GM15510 (cell line): Measurements from ENCODE around the gene SMIM32.

ENCODE experiments used
- POLR2A ChIP-seq: IDR thresholded peaks from 3 replicates; pipeline ENCODE4 v1.6.1; 2011; ENCODE audit warnings: borderline replicate concordance; ENCODE audit not compliant: insufficient read length; ENCODE audit errors: extremely low read depth

SMIM32 gene

DNA sequence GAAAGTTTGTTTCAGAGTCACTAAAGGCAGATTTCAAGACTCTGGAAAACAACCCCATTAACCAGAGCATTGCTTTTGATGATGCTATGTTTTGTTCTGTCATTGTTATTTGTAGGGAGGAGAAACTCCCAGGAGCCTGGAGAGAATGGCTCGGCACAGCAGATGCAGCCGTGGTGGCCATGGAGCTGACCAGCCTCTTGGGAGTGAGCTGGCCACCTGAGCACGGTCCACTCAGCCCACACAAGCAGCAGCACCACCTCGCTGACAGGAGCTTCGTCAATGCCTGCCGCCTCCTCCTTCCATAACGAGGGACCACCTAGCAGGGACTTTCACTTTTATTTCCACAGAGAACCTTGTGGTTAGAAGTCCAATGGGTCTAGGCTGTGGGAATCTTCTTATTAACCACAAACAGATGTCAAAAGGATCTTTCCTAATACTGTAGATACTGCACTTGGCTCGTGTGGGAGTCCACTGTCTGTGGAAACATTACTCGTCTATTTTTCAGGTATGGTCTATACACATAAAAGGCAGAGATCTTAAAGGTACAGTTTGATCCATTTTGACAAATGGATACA lies 21.0 kb upstream of the SMIM32 start:
- TF ChIP-seq POLR2A, result no peak

DNA sequence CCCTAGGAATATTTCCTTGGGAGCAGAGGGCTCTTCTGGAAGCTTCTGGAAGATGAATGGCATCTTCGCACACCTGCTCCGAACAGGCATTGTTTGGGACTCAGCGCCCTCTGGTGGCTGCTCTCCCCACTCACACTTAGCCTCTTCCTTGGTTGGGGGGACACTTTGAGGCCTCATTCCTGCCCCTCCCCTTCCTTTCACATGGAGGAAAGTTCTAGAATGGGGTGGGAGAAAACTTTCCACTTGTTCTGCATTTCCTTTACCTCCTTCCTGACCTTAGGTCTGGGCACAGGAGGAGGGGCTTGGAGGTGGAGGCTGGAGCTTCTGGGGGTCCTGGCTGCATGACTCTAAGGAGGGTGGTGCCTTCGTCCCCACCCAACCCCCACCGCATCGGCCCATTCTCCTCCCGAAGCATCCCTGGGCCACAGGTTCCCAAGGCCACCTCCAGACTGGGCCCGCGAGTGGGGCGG lies 19.3 kb upstream of the SMIM32 start:
- TF ChIP-seq POLR2A, result no peak

DNA sequence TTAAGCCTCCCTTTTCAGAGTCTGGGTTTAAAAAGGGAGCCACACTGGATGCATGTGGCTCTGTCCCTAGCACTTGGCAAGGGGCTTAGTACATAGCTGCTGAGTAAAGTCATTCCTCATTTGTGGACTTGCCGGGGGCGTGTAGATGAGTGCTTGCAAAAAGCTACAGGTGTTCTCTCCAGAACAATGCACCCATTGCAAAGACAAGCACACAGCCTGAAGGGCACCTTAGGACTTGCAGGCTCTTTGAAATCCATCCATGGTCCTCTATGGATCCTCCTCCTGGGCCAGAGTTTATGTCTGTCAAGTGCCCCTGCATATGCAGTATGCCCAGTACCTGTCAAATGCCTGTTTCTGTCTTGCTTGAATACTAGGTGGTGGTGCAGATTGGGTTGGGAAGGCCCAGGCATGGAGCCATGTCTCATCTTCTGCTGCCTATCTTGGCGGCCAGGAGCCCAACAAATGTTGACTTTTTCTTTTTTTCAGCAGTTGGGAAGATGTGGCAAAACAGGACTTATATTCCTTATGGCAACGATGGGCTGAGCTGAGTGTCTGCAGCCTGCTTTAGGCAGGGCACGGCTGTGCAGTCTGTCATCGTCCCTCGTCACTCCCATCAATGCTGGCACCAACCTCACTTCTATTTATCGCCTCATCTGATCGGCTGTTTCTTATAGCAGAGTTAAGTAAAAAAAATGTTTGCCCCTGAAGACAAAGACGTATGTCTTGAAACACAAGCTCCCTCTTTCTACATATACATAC lies 18.5 kb upstream of the SMIM32 start:
- no peak for TF ChIP-seq POLR2A

DNA sequence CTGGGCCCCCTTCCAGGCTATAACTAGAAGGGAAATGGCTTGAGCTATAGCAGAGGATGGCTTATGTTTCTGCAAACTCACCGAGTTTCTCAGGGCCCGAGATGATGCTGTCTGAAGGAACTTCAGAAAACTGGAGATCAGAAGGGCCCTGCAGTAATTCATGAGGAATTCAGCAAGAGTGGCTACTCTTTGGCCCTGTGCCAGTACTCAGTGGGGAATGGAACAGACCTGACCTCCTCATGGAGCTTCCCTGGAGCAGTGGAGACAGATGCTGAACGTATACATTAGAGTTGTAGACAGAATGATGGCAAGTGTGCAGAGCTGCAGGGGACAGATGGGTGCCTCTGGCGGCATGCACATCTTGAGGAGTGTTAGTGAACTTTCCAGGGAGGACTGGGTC lies 17.3 kb upstream of the SMIM32 start:
- TF ChIP-seq POLR2A, result no peak

DNA sequence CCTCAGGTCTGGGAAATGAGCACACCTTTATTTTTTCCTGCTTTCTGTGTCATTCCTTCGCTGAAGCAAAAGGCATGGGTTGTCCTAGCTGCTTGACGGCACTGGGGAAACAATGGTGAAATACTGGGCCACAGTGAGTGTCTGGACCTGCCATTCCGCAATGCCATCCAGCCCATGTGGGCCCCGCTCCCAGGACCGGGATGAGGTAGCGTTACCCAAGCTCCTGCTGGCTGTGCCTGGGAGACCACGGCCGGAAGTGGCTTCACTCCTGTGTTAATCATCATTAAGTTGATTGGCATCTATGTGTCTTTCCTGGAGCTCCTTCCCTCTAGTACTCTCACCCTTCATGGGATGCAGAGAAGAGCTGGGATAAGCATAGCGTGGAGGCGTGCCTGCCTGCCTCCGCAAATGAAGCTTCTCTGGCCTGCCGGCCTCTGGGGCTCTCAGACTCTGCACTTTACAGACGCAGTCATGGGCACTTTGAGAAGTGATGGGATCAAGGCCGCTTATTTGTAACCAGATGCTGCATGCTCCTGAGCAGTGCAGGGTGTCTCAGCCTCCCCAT lies 16.5 kb upstream of the SMIM32 start:
- TF ChIP-seq POLR2A, result no peak

DNA sequence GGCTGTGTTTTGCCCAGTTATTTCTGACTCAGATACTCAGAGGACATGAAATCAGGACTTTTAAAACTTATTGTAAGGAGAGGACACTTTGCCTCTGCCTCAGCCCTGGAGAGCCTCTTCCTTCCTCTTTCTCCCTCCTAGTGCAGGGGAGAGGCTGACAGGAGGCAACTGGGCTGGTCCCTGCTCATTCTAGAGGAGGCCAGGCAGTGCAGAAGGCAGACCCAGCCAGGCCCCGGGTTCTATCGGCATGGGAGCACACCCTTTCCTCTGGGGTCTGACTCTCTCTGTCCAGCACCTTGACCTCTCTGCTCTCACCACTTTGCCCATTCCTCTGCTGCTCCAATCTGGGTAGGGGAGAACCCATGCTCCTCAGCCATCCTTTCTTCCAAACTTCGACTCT lies 16.0 kb upstream of the SMIM32 start:
- TF ChIP-seq POLR2A, result no peak

DNA sequence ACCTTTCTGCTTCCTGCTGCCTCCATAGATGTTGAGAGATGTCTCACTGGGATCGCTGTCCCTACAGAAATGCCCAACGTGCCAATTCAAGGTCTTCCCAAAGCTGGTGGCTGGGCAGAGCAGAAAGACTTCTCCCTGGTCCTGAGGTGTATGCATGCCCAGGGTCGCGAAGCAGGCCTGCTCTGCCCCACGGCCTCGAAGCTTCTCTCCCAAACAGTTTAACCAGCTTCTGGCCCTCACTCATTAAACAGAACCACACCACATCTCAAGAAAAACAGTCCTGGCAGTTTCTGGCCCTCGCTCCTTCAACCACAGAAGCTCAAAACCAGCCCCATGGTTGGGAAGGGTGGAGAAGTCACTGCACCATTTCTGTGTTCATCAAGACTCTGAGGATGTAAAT lies 14.7 kb upstream of the SMIM32 start:
- no peak for TF ChIP-seq POLR2A

DNA sequence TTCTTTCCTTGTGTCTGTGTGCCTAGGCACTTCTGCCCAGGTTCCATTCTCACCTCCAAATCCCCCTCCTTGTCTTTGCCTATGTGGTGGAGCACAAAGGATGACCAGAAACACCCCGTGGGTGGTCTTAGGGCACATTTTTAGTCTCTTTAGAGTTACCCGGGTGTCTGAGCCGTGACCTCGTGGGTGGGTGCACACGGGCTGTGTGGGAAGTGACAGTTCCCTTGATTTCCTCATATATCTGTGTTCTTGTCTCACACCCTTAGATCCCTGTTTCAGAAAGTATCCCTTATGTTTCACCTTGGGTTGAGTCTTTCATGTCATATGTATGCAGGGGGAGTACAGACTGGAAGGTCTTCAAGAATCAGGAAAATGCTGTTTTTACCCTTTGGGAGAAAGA lies 13.4 kb upstream of the SMIM32 start:
- TF ChIP-seq POLR2A, result no peak

DNA sequence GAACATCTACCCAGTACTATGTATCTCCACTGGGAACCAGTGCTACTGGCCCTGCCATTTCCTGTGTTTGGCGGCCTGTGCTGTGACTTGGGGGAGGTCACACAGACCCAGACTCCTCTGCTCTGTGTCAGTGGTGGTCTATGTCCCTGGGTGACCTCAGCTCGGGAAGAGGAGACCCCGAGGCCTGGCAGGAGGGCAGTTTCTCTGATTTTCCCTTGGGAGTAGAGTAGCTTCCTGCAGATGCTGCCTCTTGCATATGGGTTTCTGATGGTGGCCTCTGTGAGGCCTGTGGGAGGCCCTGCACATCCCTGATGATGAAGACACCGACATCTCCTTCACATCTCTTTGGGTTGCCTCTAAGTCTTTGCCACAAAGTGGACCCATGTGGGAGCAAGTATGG lies 13.0 kb upstream of the SMIM32 start:
- TF ChIP-seq POLR2A, result no peak

DNA sequence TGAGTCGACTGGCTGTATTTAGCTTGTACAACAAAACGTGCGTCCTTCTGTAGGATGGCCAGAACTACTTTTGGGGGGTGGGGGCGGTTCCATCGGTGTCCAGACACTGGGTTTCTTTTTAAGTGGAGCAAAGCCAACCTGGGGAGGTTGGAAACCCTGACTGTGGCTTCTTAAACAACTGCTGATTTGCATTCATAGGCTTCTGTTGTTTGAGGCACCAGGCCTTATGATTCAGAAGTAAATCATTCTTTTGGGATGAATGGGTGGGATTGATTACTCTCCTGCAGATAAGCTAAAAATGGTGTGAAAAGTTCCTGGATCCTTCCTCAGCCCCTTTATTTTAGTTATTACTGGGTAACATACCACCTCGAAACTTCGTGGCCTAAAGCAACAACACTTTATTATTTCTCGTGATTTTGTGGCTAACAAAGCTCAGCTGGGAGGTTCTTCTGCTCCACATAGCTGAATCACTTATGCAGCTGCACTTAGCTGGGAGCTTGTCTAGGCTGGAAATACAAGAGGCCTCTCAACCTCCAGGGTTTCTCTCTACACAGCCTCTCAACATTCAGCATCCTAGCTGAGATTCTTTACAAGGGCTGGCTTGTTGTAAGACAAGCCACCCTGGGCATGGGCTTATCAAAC lies 12.2 kb upstream of the SMIM32 start:
- TF ChIP-seq POLR2A, result no peak

DNA sequence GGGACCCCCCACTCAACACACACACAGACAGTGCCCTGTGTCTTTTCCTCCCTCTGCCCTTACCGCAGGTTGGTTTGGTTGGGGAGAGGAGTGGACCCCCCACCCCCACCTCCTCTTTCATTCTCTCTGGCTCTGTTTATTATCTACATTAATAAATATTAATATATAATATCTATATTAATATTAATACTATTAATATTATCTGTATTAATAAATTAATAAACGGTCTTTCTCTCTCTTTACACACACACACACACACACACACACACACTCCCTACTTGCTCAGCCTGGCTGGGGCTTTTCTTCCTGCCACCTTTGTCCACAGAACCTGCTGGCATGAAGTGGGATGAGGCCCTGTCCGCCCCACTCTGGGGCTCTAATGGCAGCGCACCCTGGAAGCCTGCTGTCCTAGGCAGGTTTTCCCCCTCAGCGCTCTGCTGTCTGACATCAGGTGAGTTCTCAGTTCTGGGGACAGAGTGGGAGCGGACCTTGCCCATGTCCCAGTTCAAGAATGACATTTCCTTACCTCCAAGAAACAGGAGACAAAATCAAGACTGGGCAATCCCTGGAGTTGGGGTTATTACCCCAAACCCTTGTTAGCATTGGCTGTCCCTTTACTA lies 10.5 kb upstream of the SMIM32 start:
- TF ChIP-seq POLR2A, result no peak

DNA sequence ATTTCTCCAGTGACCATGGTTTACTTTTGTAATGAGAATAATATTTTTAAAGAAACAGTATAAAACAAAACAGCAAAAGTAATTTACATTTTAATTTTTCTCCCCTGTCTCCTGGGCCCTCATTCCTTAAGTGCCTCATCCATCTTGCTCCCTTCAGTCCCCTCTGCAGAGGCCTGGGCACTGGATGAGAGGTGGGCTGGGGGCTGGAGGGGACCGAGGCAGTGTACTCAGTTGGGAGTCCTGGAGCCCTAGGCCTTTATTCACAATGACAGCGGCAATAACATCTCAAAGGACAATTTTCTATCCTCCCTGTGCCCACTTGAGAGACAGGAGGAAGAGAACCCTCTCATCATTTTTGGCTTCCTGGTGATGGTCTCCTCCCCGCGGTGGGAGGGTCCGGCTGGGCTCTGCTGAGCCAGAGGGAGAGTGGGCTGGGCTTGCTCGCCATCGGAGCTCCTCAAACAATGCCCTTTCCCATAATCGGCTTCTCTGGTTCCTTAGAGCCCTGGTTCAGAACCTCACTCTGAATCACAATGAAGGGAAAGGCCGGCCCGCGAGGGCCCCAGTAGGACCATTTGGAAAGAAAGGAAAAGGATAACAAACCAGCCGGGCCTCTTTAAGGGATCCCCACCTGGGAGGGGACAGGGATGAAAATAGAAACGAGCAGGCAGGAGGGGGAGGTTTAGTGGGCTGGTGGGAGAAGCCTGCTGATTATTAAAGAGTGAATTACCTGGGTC lies 9.7 kb upstream of the SMIM32 start:
- no peak for TF ChIP-seq POLR2A

DNA sequence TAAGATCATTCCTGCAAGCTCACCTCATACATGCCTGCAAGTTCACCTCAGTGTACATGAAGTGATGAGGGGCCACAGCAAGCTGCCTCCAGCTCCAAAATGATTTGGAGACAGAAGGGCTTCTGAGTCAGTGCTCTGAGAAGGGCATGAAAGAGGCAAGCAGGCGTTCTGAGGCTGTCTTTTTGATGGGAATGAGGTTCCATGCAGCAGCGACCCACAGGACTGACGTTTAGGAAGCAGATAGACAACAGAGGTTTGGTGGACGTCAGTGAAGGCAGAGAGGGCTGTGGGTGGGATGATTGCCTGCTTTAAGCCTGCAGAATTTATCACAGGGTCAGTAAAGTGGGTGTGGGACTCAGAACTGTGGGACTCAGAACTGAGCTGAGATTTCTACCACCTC lies 8.9 kb upstream of the SMIM32 start:
- no peak for TF ChIP-seq POLR2A

DNA sequence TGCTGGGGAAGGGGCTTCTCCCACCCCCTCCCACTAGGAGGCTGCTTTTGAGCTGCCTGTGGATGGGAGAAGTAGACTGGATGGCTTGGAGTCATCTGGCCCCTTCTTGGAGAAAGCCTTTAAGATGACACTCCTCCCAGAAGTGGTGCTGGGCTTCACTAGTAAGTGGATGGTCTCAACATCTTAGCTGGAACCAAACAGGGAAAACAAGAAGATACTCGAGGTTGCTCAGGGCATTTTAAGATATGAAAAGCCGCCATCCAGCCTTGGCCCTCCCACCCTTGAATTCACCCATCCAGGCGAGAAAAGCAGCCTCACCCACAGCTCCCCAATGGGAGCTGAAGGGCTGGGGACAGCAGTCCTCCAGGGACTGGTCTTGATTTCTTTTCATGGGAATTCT lies 7.8 kb upstream of the SMIM32 start:
- TF ChIP-seq POLR2A, result no peak
